HG03342 (cell line): ENCODE measurements around the gene RRP1.

ENCODE experiments used
- ATAC-seq: cut with Tn5 transposase; IDR thresholded peaks from one replicate; pipeline ENCODE4 v1.9.1; 2021; ENCODE audit warnings: mild to moderate bottlenecking, moderate library complexity; ENCODE audit not compliant: unreplicated experiment

RRP1 gene

GRCh38 chr21:43775190-43775589 is 14.2 kb upstream of the RRP1 start:
- ATAC-seq = no peak

GRCh38 chr21:43775795-43776430 is 13.5 kb upstream of the RRP1 start, which contains the start of gene CSTB:
Gene CSTB, minus strand, starts transcription at chr21:43776308. Its CDS starts 39 bp downstream, at chr21:43776269.
- peak; percentile 67 for ATAC-seq

- ATAC-seq = no peak
Measured at GRCh38 chr21:43777953-43778352, 11.4 kb upstream of the RRP1 start.

- no peak for ATAC-seq
Measured at GRCh38 chr21:43778469-43779335, 10.7 kb upstream of the RRP1 start.

- no peak for ATAC-seq
Measured at GRCh38 chr21:43779660-43780059, 9.7 kb upstream of the RRP1 start.

- ATAC-seq = no peak
Measured at GRCh38 chr21:43781846-43782245, 7.5 kb upstream of the RRP1 start.

- no peak for ATAC-seq
Measured at GRCh38 chr21:43782431-43783097, 6.8 kb upstream of the RRP1 start.

GRCh38 chr21:43783098-43783700 is 6.2 kb upstream of the RRP1 start:
- ATAC-seq = no peak

GRCh38 chr21:43785134-43785533 is 4.2 kb upstream of the RRP1 start:
- ATAC-seq = no peak

- ATAC-seq = no peak
Measured at GRCh38 chr21:43786300-43786806, 3.0 kb upstream of the RRP1 start.

- ATAC-seq = no peak
Measured at GRCh38 chr21:43786807-43787440, 2.5 kb upstream of the RRP1 start.

GRCh38 chr21:43790010-43790524 is 690 bp downstream of the RRP1 start:
- ATAC-seq = no peak

GRCh38 chr21:43792406-43792805 is 3.0 kb downstream of the RRP1 start:
- no peak for ATAC-seq

- no peak for ATAC-seq
Measured at GRCh38 chr21:43793243-43793642, 3.9 kb downstream of the RRP1 start.

- ATAC-seq = no peak
Measured at GRCh38 chr21:43794311-43794710, 4.9 kb downstream of the RRP1 start.

GRCh38 chr21:43794857-43795256 is 5.5 kb downstream of the RRP1 start:
- ATAC-seq = no peak

- no peak for ATAC-seq
Measured at GRCh38 chr21:43797415-43797814, 8.0 kb downstream of the RRP1 start.

- ATAC-seq = no peak
Measured at GRCh38 chr21:43797925-43798715, 8.7 kb downstream of the RRP1 start.

GRCh38 chr21:43799301-43799840 is 10.0 kb downstream of the RRP1 start:
- ATAC-seq = no peak
